GM21381 (cell line): ENCODE measurements around the gene TMEM182.
A peak's percentile ranks its signal among the peaks of the same experiment; 100 is the strongest.

Source experiments
- ATAC-seq: cut with Tn5 transposase; IDR thresholded peaks from one replicate; pipeline ENCODE4 v1.9.1; 2021; ENCODE audit warnings: mild to moderate bottlenecking, moderate library complexity; ENCODE audit not compliant: unreplicated experiment

The TMEM182 gene

GRCh38 chr2:102761763-102762162, at the start of gene TMEM182:
Gene TMEM182 (plus strand): TSS chr2:102762031. CDS start chr2:102762218, 187 bp downstream.
- ATAC-seq = no peak

- ATAC-seq = no peak
Measured at GRCh38 chr2:102717308-102718018, 44.4 kb upstream of the TMEM182 start.

- no peak for ATAC-seq
Measured at GRCh38 chr2:102718387-102719316, 43.2 kb upstream of the TMEM182 start.

- no peak for ATAC-seq
Measured at GRCh38 chr2:102724016-102724490, 37.8 kb upstream of the TMEM182 start.

- no peak for ATAC-seq
Measured at GRCh38 chr2:102724553-102724952, 37.3 kb upstream of the TMEM182 start.

GRCh38 chr2:102726128-102727087, 35.4 kb upstream of the TMEM182 start:
- no peak for ATAC-seq

GRCh38 chr2:102735416-102736109, 26.3 kb upstream of the TMEM182 start:
- ATAC-seq = no peak

GRCh38 chr2:102736110-102736409, 25.8 kb upstream of the TMEM182 start:
- ATAC-seq = peak; percentile 8

GRCh38 chr2:102736410-102737409, 25.1 kb upstream of the TMEM182 start:
- ATAC-seq = peak; percentile 96

GRCh38 chr2:102737431-102737830, 24.4 kb upstream of the TMEM182 start:
- peak; percentile 35 for ATAC-seq

GRCh38 chr2:102743259-102743658, 18.6 kb upstream of the TMEM182 start:
- ATAC-seq = no peak

- ATAC-seq = no peak
Measured at GRCh38 chr2:102748107-102748506, 13.7 kb upstream of the TMEM182 start.

GRCh38 chr2:102749938-102750337, 11.9 kb upstream of the TMEM182 start:
- no peak for ATAC-seq

GRCh38 chr2:102753563-102754159, 8.2 kb upstream of the TMEM182 start:
- no peak for ATAC-seq

GRCh38 chr2:102754456-102755145, 7.2 kb upstream of the TMEM182 start:
- no peak for ATAC-seq

- no peak for ATAC-seq
Measured at GRCh38 chr2:102755284-102755683, 6.5 kb upstream of the TMEM182 start.

GRCh38 chr2:102758439-102758838, 3.4 kb upstream of the TMEM182 start:
- no peak for ATAC-seq

GRCh38 chr2:102764083-102764482, 2.3 kb downstream of the TMEM182 start:
- ATAC-seq = no peak
